A549 (cell line): ENCODE data around the gene HTR3D. TPM values are rescaled to one million over a fixed set of nuclear protein-coding genes. Genes with fewer than 3 reads are reported as not detected.
A peak's percentile ranks its signal among the peaks of the same experiment; 100 is the strongest.

ENCODE experiments used
- ATAC-seq, 2 experiments: fragments of 200-7000 bp in 1 of 2; fragments of >200 bp in 1 of 2; cut with Nextera tagmentation in 1 of 2; cut with Tn5 transposase in 1 of 2; 3 replicates each; pipeline versions ENCODE4 v1.8.0 to v1.9.1; 2018 to 2020; ENCODE audit warnings: mild to moderate bottlenecking in 1 of 2, moderate library complexity in 1 of 2
- CTCF ChIA-PET: fragments of 300-600 bp; sonication (Branson Sonifier 250); formaldehyde crosslinking; extraction: SDS; loops from one replicate; lab custom pipeline; 2021; ENCODE audit warnings: antibody characterized with exemption, inconsistent platforms; lab: Yijun Ruan, JAX
- POLR2A ChIA-PET: fragments of 350-600 bp; formaldehyde crosslinking; extraction: SDS; loops from one replicate; lab custom pipeline; 2021; ENCODE audit warnings: antibody characterized with exemption, inconsistent platforms; lab: Yijun Ruan, JAX
- DNase-seq, 2 experiments: peaks; one replicate each; pipeline versions ENCODE4 v3.0.0 to v3.0.0-alpha.2; 2011 to 2016; ENCODE audit warnings: low read depth in 1 of 2, low spot score in 1 of 2
- FAIRE-seq: peaks from 2 replicates; lab custom pipeline; 2011; peaks lifted over from hg19 to GRCh38; lab: Jason Lieb, UNC
- H3K27ac ChIP-seq, 2 experiments: fragments of >200 bp; sonication (Bioruptor Twin); formaldehyde crosslinking; 3 replicates each; pipeline ENCODE4 v1.5.1; 2016 to 2017
- H3K4me1 ChIP-seq: fragments of >200 bp; sonication (Bioruptor Twin); formaldehyde crosslinking; 3 replicates; pipeline ENCODE4 v1.6.1; 2016
- H3K4me2 ChIP-seq: fragments of >200 bp; sonication (Bioruptor Twin); formaldehyde crosslinking; 3 replicates; pipeline ENCODE4 v1.6.1; 2016
- H3K4me3 ChIP-seq: fragments of >200 bp; sonication (Bioruptor Twin); formaldehyde crosslinking; 3 replicates; pipeline ENCODE4 v1.5.1; 2016
- H3K9me3 ChIP-seq: fragments of >200 bp; sonication (Bioruptor Twin); formaldehyde crosslinking; 3 replicates; pipeline ENCODE4 v1.6.1; 2016
- CEBPB ChIP-seq, 2 experiments: fragments of >200 bp in 1 of 2; sonication (Bioruptor Twin) in 1 of 2; formaldehyde crosslinking in 1 of 2; IDR thresholded peaks; 2 replicates each; pipeline ENCODE4 v1.6.1; 2012 to 2016
- CHD4 ChIP-seq: fragments of 200-600 bp; sonication (generic); IDR thresholded peaks from 2 replicates; pipeline ENCODE4 v1.6.1; 2016; ENCODE audit warnings: antibody characterized with exemption, mild to moderate bottlenecking, borderline replicate concordance
- FOSL2 ChIP-seq, 2 experiments: fragments of 450-650 bp in 1 of 2; fragments of >200 bp in 1 of 2; sonication (Bioruptor Twin) in 1 of 2; formaldehyde crosslinking; IDR thresholded peaks; 2 replicates each; pipeline versions ENCODE4 v1.5.0 to v1.6.1; 2016 to 2020; ENCODE audit warnings: mild to moderate bottlenecking in 1 of 2, moderate library complexity in 1 of 2
- JUN ChIP-seq, 2 experiments: fragments of >200 bp; sonication (Bioruptor Twin); formaldehyde crosslinking; IDR thresholded peaks; 2 replicates in 1 of 2; 3 replicates in 1 of 2; pipeline ENCODE4 v1.6.1; 2016 to 2017
- MAZ ChIP-seq: fragments of 150-350 bp; IDR thresholded peaks from 2 replicates; pipeline ENCODE4 v1.6.1; 2014; ENCODE audit warnings: antibody characterized with exemption, low read depth, low read length, borderline replicate concordance
- RARB ChIP-seq: fragments of 250-450 bp; sonication (Bioruptor Pico); IDR thresholded peaks from 2 replicates; pipeline ENCODE4 v1.8.0; 2021; ENCODE audit warnings: mild to moderate bottlenecking, moderate library complexity
- RNF2 ChIP-seq: fragments of 200-600 bp; sonication (generic); IDR thresholded peaks from 2 replicates; pipeline ENCODE4 v1.6.1; 2016; ENCODE audit warnings: low read depth, mild to moderate bottlenecking, antibody characterized with exemption, moderate library complexity, borderline replicate concordance
- WGBS: methylation state at CpG from one replicate; pipeline ENCODE4 v1.1.6; 2017; ENCODE audit errors: missing lambda C conversion rate; 5-methylcytosine and 5-hydroxymethylcytosine counted together
- polyA plus RNA-seq, 4 experiments: library from polyadenylated mRNA; depleted of rRNA in 3 of 4; stranded (reverse); fragments of >200 nt; fragmentation: RNase III in 1 of 4; extraction: RNeasy Plus Mini Kit Qiagen cat#74134 plus additional on column Dnase treatment in 1 of 4; gene quantifications; 2 replicates in 3 of 4; 3 replicates in 1 of 4; pipeline ENCODE4 v1.2.3, GENCODE V29; 2011 to 2017
- small RNA-seq, 6 experiments: library from RNA; depleted of rRNA; stranded (forward); fragments of <200 nt; gene quantifications; one replicate each; pipeline ENCODE3, GENCODE V24; 2012

HTR3D gene
- polyA plus RNA-seq, 2 of the 4 experiments (the other 2 are of a cell fraction): not detected

DNA sequence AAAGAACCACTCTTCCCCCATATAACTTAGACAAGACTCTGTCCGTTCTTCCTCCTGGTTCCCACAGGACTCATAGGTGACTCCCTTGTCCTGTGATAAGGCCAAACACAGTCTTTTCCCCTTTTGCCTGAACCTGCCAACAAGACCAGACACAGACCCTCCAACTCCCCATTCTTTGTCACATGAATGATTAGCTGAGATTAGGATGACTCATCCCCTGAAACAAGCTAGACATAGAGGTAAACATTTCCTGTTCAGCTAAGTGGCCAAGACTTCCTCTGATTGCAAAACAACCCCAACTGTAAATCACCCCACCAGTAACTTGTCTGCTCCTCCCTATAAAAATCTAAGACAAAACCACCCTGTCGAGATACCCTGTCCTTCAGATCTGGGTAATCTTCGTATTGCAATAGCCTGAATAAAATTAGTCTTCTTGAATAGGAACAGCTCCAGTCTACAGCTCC, 53.9 kb downstream of the HTR3D start:
- Histone ChIP-seq H3K4me3 (no peak overlapping the region), H3K9me3 (no peaks in the 10 kb centered on the region), H3K4me1 (no peaks in the 10 kb centered on the region), H3K4me2 (no peak overlapping the region), H3K27ac (no peak overlapping the region)
- TF ChIP-seq CEBPB (IDR thresholded peaks at IDR 0.05): peak in 1 of 2 experiments; percentile 20; a peak in 1 of 4 replicates
- TF ChIP-seq MAZ: no peak
- TF ChIP-seq CHD4: no peak
- no peak for TF ChIP-seq RARB (CRISPR knock-in tag)
- TF ChIP-seq FOSL2 (IDR thresholded peaks at IDR 0.05): no peak
- peak; percentile 72 for TF ChIP-seq FOSL2 (CRISPR knock-in tag; IDR thresholded peaks at IDR 0.05)
- TF ChIP-seq RNF2: no peak
- TF ChIP-seq JUN (IDR thresholded peaks at IDR 0.05): no peak
- ChIA-PET CTCF (no interaction called here), POLR2A (interaction anchor here (0.7 kb wide), 1 partner anchor 11 kb away, joined by 3 read pairs; no protein-coding TSS in a partner anchor)
- DNase-seq (peak in 1 of 2 experiments; percentile 21), FAIRE-seq (no peak), ATAC-seq (no peak)
- WGBS: 7% methylated on average over 3 of the region's 3 CpGs

Small RNA genes lying within 50 kb of the gene (small RNA-seq; reads per million reads assigned to genes)
- gene RF00019: 0 reads per million in 6 experiments

Other genes with a start within 250 kb of the HTR3D start
- gene MAP6D1, start 206.2 kb upstream of the HTR3D start, polyA plus RNA-seq (2011; rRNA removed): 0.45 and 1.2 TPM in 2 replicates
- 0.68 to 1.1 TPM (median 1.0 TPM) in 3 replicates for gene MAP6D1, start 206.2 kb upstream of the HTR3D start, polyA plus RNA-seq (2017; fragmentation: RNase III; extraction: RNeasy Plus Mini Kit Qiagen cat#74134 plus additional on column Dnase treatment)
- gene PARL, start 146.9 kb upstream of the HTR3D start, polyA plus RNA-seq (2011; rRNA removed): 59.7 and 71.6 TPM in 2 replicates
- 45.9 to 52.7 TPM (median 48.9 TPM) in 3 replicates for gene PARL, start 146.9 kb upstream of the HTR3D start, polyA plus RNA-seq (2017; fragmentation: RNase III; extraction: RNeasy Plus Mini Kit Qiagen cat#74134 plus additional on column Dnase treatment)
- 19.1 and 20.7 TPM in 2 replicates for gene ABCC5, start 13.9 kb upstream of the HTR3D start, polyA plus RNA-seq (2011; rRNA removed)
- gene ABCC5, start 13.9 kb upstream of the HTR3D start, polyA plus RNA-seq (2017; fragmentation: RNase III; extraction: RNeasy Plus Mini Kit Qiagen cat#74134 plus additional on column Dnase treatment): 13.3 to 15.5 TPM (median 14.2 TPM) in 3 replicates
- not detected in 2 replicates for gene HTR3C, start 21.3 kb downstream of the HTR3D start, polyA plus RNA-seq (2011; rRNA removed)
- gene HTR3C, start 21.3 kb downstream of the HTR3D start, polyA plus RNA-seq (2017; fragmentation: RNase III; extraction: RNeasy Plus Mini Kit Qiagen cat#74134 plus additional on column Dnase treatment): not detected in 3 replicates
- gene HTR3E, start 65.3 kb downstream of the HTR3D start, polyA plus RNA-seq (2011; rRNA removed): not detected in 2 replicates
- not detected in 3 replicates for gene HTR3E, start 65.3 kb downstream of the HTR3D start, polyA plus RNA-seq (2017; fragmentation: RNase III; extraction: RNeasy Plus Mini Kit Qiagen cat#74134 plus additional on column Dnase treatment)
- gene EIF2B5, start 103.6 kb downstream of the HTR3D start, polyA plus RNA-seq (2011; rRNA removed): 32.7 and 33.9 TPM in 2 replicates
- 29.8 to 32.5 TPM (median 32.1 TPM) in 3 replicates for gene EIF2B5, start 103.6 kb downstream of the HTR3D start, polyA plus RNA-seq (2017; fragmentation: RNase III; extraction: RNeasy Plus Mini Kit Qiagen cat#74134 plus additional on column Dnase treatment)
- gene DVL3, start 123.6 kb downstream of the HTR3D start, polyA plus RNA-seq (2011; rRNA removed): 14.1 and 17.7 TPM in 2 replicates
- 23.6 to 24.4 TPM (median 23.9 TPM) in 3 replicates for gene DVL3, start 123.6 kb downstream of the HTR3D start, polyA plus RNA-seq (2017; fragmentation: RNase III; extraction: RNeasy Plus Mini Kit Qiagen cat#74134 plus additional on column Dnase treatment)
- gene AP2M1, start 143.1 kb downstream of the HTR3D start, polyA plus RNA-seq (2011; rRNA removed): 274 and 316 TPM in 2 replicates
- 285 to 298 TPM (median 288 TPM) in 3 replicates for gene AP2M1, start 143.1 kb downstream of the HTR3D start, polyA plus RNA-seq (2017; fragmentation: RNase III; extraction: RNeasy Plus Mini Kit Qiagen cat#74134 plus additional on column Dnase treatment)
- 34.6 and 35.3 TPM in 2 replicates for gene ABCF3, start 154.5 kb downstream of the HTR3D start, polyA plus RNA-seq (2011; rRNA removed)
- gene ABCF3, start 154.5 kb downstream of the HTR3D start, polyA plus RNA-seq (2017; fragmentation: RNase III; extraction: RNeasy Plus Mini Kit Qiagen cat#74134 plus additional on column Dnase treatment): 46.6 to 50.2 TPM (median 47.7 TPM) in 3 replicates
- 0.11 and 0.37 TPM in 2 replicates for gene VWA5B2, start 197.8 kb downstream of the HTR3D start, polyA plus RNA-seq (2011; rRNA removed)
- 0.37 to 0.48 TPM (median 0.47 TPM) in 3 replicates for gene VWA5B2, start 197.8 kb downstream of the HTR3D start, polyA plus RNA-seq (2017; fragmentation: RNase III; extraction: RNeasy Plus Mini Kit Qiagen cat#74134 plus additional on column Dnase treatment)
- 49.1 and 74.4 TPM in 2 replicates for gene ALG3, start 217.2 kb downstream of the HTR3D start, polyA plus RNA-seq (2011; rRNA removed)
- gene ALG3, start 217.2 kb downstream of the HTR3D start, polyA plus RNA-seq (2017; fragmentation: RNase III; extraction: RNeasy Plus Mini Kit Qiagen cat#74134 plus additional on column Dnase treatment): 55.9 to 59.6 TPM (median 57.6 TPM) in 3 replicates
- 12.7 and 17.0 TPM in 2 replicates for gene EEF1AKMT4, start 217.9 kb downstream of the HTR3D start, polyA plus RNA-seq (2011; rRNA removed)
- gene EEF1AKMT4, start 217.9 kb downstream of the HTR3D start, polyA plus RNA-seq (2017; fragmentation: RNase III; extraction: RNeasy Plus Mini Kit Qiagen cat#74134 plus additional on column Dnase treatment): 9.0 to 9.8 TPM (median 9.7 TPM) in 3 replicates
- gene CAMK2N2, start 229.8 kb downstream of the HTR3D start, polyA plus RNA-seq (2011; rRNA removed): 0.05 and 0.20 TPM in 2 replicates
- 0.71 to 0.88 TPM (median 0.84 TPM) in 3 replicates for gene CAMK2N2, start 229.8 kb downstream of the HTR3D start, polyA plus RNA-seq (2017; fragmentation: RNase III; extraction: RNeasy Plus Mini Kit Qiagen cat#74134 plus additional on column Dnase treatment)
- not detected in 2 replicates for gene ECE2, start 244.3 kb downstream of the HTR3D start, polyA plus RNA-seq (2011; rRNA removed)
- not detected in 3 replicates for gene ECE2, start 244.3 kb downstream of the HTR3D start, polyA plus RNA-seq (2017; fragmentation: RNase III; extraction: RNeasy Plus Mini Kit Qiagen cat#74134 plus additional on column Dnase treatment)